H9 (cell line): ENCODE measurements around the gene SHISA9. TPM values are rescaled to one million over a fixed set of nuclear protein-coding genes. Genes with fewer than 3 reads are reported as not detected.

Experiments
- DNase-seq: peaks from one replicate; pipeline ENCODE4 v3.0.0-alpha.2; 2017
- H2AFZ ChIP-seq: one replicate; pipeline ENCODE4 v1.6.1; 2013; ENCODE audit warnings: mild to moderate bottlenecking, low read length, control low read depth, moderate library complexity
- H2AK5ac ChIP-seq: 2 replicates; pipeline ENCODE4 v1.6.1; 2013; ENCODE audit warnings: low read length, control low read depth, mixed read lengths; ENCODE audit not compliant: insufficient read length
- H2BK120ac ChIP-seq: one replicate; pipeline ENCODE4 v1.6.1; 2013; ENCODE audit warnings: low read depth, mild to moderate bottlenecking, low read length, control low read depth, inconsistent platforms; ENCODE audit not compliant: poor library complexity, severe bottlenecking
- H2BK12ac ChIP-seq: 2 replicates; pipeline ENCODE4 v1.6.1; 2013; ENCODE audit warnings: low read length, control low read depth, mixed read lengths, low read depth; ENCODE audit not compliant: insufficient read length
- H2BK15ac ChIP-seq: 2 replicates; pipeline ENCODE4 v1.6.1; 2013; ENCODE audit warnings: low read depth, low read length, control low read depth
- H2BK20ac ChIP-seq: one replicate; pipeline ENCODE4 v1.6.1; 2013; ENCODE audit warnings: low read depth, mild to moderate bottlenecking, low read length, control low read depth, inconsistent platforms; ENCODE audit not compliant: poor library complexity, severe bottlenecking
- H2BK5ac ChIP-seq: 2 replicates; pipeline ENCODE4 v1.6.1; 2013; ENCODE audit warnings: low read length, control low read depth, mixed read lengths; ENCODE audit not compliant: insufficient read length
- H3K14ac ChIP-seq: 2 replicates; pipeline ENCODE4 v1.6.1; 2013; ENCODE audit warnings: low read length, control low read depth; ENCODE audit not compliant: insufficient read depth
- H3K18ac ChIP-seq: 2 replicates; pipeline ENCODE4 v1.6.1; 2013; ENCODE audit warnings: low read depth, mild to moderate bottlenecking, mixed read lengths, low read length, control low read depth; ENCODE audit not compliant: insufficient read length
- H3K23ac ChIP-seq: 2 replicates; pipeline ENCODE4 v1.6.1; 2013; ENCODE audit warnings: low read length, control low read depth, mixed read lengths, low read depth; ENCODE audit not compliant: insufficient read length
- H3K23me2 ChIP-seq: 2 replicates; pipeline ENCODE4 v1.6.1; 2013; ENCODE audit warnings: low read depth, mild to moderate bottlenecking, mixed read lengths, low read length, control low read depth; ENCODE audit not compliant: insufficient read length, poor library complexity, severe bottlenecking
- H3K27ac ChIP-seq: 2 replicates; pipeline ENCODE4 v1.5.1; 2013; ENCODE audit warnings: low read length, control low read depth, mixed read lengths, low read depth; ENCODE audit not compliant: insufficient read length
- H3K27me3 ChIP-seq: 2 replicates; pipeline ENCODE4 v1.6.1; 2013; ENCODE audit warnings: low read length, control low read depth, inconsistent platforms; ENCODE audit not compliant: insufficient read depth
- H3K4ac ChIP-seq: 2 replicates; pipeline ENCODE4 v1.6.1; 2013; ENCODE audit warnings: low read depth, mild to moderate bottlenecking, control low read depth, inconsistent platforms, low read length, moderate library complexity
- H3K4me1 ChIP-seq: 2 replicates; pipeline ENCODE4 v1.6.1; 2013; ENCODE audit warnings: low read length, control low read depth, inconsistent platforms; ENCODE audit not compliant: insufficient read depth
- H3K4me2 ChIP-seq: 2 replicates; pipeline ENCODE4 v1.6.1; 2013; ENCODE audit warnings: low read length, control low read depth, mixed read lengths; ENCODE audit not compliant: insufficient read length, insufficient read depth
- H3K56ac ChIP-seq: 2 replicates; pipeline ENCODE4 v1.6.1; 2013; ENCODE audit warnings: low read depth, mild to moderate bottlenecking, mixed read lengths, low read length, control low read depth; ENCODE audit not compliant: insufficient read length
- H3K79me1 ChIP-seq: 2 replicates; pipeline ENCODE4 v1.6.1; 2013; ENCODE audit warnings: low read depth, mild to moderate bottlenecking, moderate library complexity, low read length, control low read depth, inconsistent platforms; ENCODE audit not compliant: insufficient read depth, poor library complexity, severe bottlenecking
- H3K79me2 ChIP-seq: 2 replicates; pipeline ENCODE4 v1.6.1; 2013; ENCODE audit warnings: low read length, control low read depth, inconsistent platforms; ENCODE audit not compliant: insufficient read depth
- H3K9ac ChIP-seq: 2 replicates; pipeline ENCODE4 v1.6.1; 2013; ENCODE audit warnings: low read length, control low read depth, mixed read lengths; ENCODE audit not compliant: insufficient read length; ENCODE audit errors: extremely low read depth
- H3K9me3 ChIP-seq: one replicate; pipeline ENCODE4 v1.6.1; 2013; ENCODE audit warnings: low read depth, low read length, inconsistent platforms; ENCODE audit not compliant: control insufficient read depth
- H3T11ph ChIP-seq: one replicate; pipeline ENCODE4 v1.6.1; 2013; ENCODE audit warnings: mild to moderate bottlenecking, low read length, control low read depth, inconsistent platforms
- H4K20me1 ChIP-seq: one replicate; pipeline ENCODE4 v1.6.1; 2013; ENCODE audit not compliant: control insufficient read depth, insufficient read length, insufficient read depth
- H4K5ac ChIP-seq: 2 replicates; pipeline ENCODE4 v1.6.1; 2013; ENCODE audit warnings: low read depth, mild to moderate bottlenecking, mixed read lengths, low read length, control low read depth; ENCODE audit not compliant: insufficient read length
- H4K8ac ChIP-seq: replicated peaks from 2 replicates; pipeline ENCODE4 v1.6.1; 2013; ENCODE audit warnings: low read length, control low read depth, mixed read lengths, low read depth; ENCODE audit not compliant: insufficient read length
- H4K91ac ChIP-seq: 2 replicates; pipeline ENCODE4 v1.6.1; 2013; ENCODE audit warnings: low read depth, mild to moderate bottlenecking, moderate library complexity, mixed read lengths, low read length, control low read depth; ENCODE audit not compliant: insufficient read length
- H3K27ac Mint-ChIP-seq, 3 experiments: 2 replicates in 2 of 3; 3 replicates in 1 of 3; pipeline ENCODE4 v1.8.0; 2020 to 2021; ENCODE audit warnings: mixed read lengths in 3 of 3, mild to moderate bottlenecking in 1 of 3, moderate library complexity in 1 of 3
- H3K27me3 Mint-ChIP-seq: 2 replicates; pipeline ENCODE4 v1.8.0; 2021; ENCODE audit warnings: low read depth, mild to moderate bottlenecking, moderate library complexity, mixed read lengths
- H3K36me3 Mint-ChIP-seq, 3 experiments: 2 replicates in 2 of 3; 3 replicates in 1 of 3; pipeline ENCODE4 v1.8.0; 2020 to 2021; ENCODE audit warnings: low read depth in 3 of 3, mixed read lengths in 3 of 3; ENCODE audit not compliant: insufficient read depth in 1 of 3
- H3K4me1 Mint-ChIP-seq, 2 experiments: 2 replicates each; pipeline ENCODE4 v1.8.0; 2020; ENCODE audit warnings: mixed read lengths in 2 of 2
- H3K4me3 Mint-ChIP-seq, 2 experiments: 2 replicates in 1 of 2; 3 replicates in 1 of 2; pipeline ENCODE4 v1.8.0; 2020 to 2021; ENCODE audit warnings: mild to moderate bottlenecking in 2 of 2, mixed read lengths in 2 of 2, moderate library complexity in 1 of 2
- H3K9me3 Mint-ChIP-seq, 2 experiments: 2 replicates in 1 of 2; 3 replicates in 1 of 2; pipeline ENCODE4 v1.8.0; 2020; ENCODE audit warnings: mild to moderate bottlenecking in 2 of 2, mixed read lengths in 2 of 2, moderate library complexity in 1 of 2
- WGBS: extraction: QIAGEN DNeasy Blood & Tissue Kit; methylation state at CpG from one replicate; pipeline ENCODE4 v1.1.7; 2013; ENCODE audit warnings: missing lambda C conversion rate, low lambda C conversion rate, mixed read lengths; ENCODE audit not compliant: insufficient read length; ENCODE audit errors: extremely low coverage; 5-methylcytosine and 5-hydroxymethylcytosine counted together
- total RNA-seq: library from RNA; stranded (reverse); gene quantifications from 2 replicates; pipeline ENCODE4 v1.2.1, GENCODE V29; 2021
- TF ChIP-seq, protein P1 (sequence below): fragments of 200-600 bp; sonication (generic); conservative IDR thresholded peaks from 3 replicates; pipeline ENCODE4 v1.8.0; 2021; ENCODE audit warnings: antibody characterized with exemption, mild to moderate bottlenecking

The SHISA9 gene
- total RNA-seq, 1 experiment from 2014 or later, result 7.0 TPM

DNA sequence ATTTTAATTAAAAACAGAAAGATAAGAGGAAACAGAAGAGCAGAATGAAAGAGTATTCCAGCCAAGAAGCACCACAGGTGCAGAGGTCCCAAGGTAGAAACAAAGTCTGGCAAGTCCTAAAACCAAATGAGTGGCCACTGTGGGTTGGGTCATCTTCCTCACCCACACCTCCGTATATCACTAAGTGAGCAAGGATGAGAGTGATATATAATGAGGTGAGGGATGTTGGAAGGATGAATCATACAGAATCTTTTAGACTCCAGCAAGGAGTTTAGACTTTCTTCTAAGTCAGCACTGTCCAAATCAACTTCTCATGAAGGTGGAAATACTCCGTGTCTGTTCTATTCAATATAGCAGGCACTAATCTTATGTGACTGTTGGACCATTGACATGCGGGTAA is 70.8 kb downstream of the SHISA9 start:
- H3K9me3 ChIP-seq, result no peaks in the 10 kb centered on the region
- H3K27ac ChIP-seq, result no peak overlapping the region
- H3K56ac ChIP-seq, result no peak overlapping the region
- no peak overlapping the region for H3K4ac ChIP-seq
- no peaks in the 10 kb centered on the region for H3K27me3 ChIP-seq
- no peaks in the 10 kb centered on the region; a peak in 1 of 7 replicates for H3K36me3 Mint-ChIP-seq
- no peaks in the 10 kb centered on the region; a peak in 1 of 5 replicates for H3K9me3 Mint-ChIP-seq
- H3K23me2 ChIP-seq, result no peaks in the 10 kb centered on the region
- no peak overlapping the region for H3K9ac ChIP-seq
- no peak overlapping the region for H3K4me3 Mint-ChIP-seq
- no peak overlapping the region for H2AFZ ChIP-seq
- peaks cover 14 to 28% of the 10 kb centered on the region in 2 experiments for H3K4me1 Mint-ChIP-seq
- no peak overlapping the region for H3K27ac Mint-ChIP-seq
- no peak overlapping the region for H3T11ph ChIP-seq
- H2BK5ac ChIP-seq, result no peak overlapping the region
- no peak overlapping the region for H4K5ac ChIP-seq
- no peak overlapping the region for H3K4me2 ChIP-seq
- WGBS, result no CpG with 5 or more reads among the region's 3 CpGs
- H3K79me2 ChIP-seq, result no peaks in the 10 kb centered on the region; the same call in 1 of the 2 replicates
- no peak overlapping the region for H2BK20ac ChIP-seq
- peaks cover 7% of the 10 kb centered on the region; the same call in 1 of the 2 replicates for H3K4me1 ChIP-seq
- DNase-seq, result no peak
- H2AK5ac ChIP-seq, result no peak overlapping the region
- H4K8ac ChIP-seq, result no peak overlapping the region
- no peak overlapping the region for H4K91ac ChIP-seq
- H3K23ac ChIP-seq, result no peak overlapping the region
- no peak overlapping the region for H3K14ac ChIP-seq
- no peak overlapping the region for H2BK12ac ChIP-seq
- no peak overlapping the region for H2BK120ac ChIP-seq
- H3K18ac ChIP-seq, result no peak overlapping the region
- H3K79me1 ChIP-seq, result no peaks in the 10 kb centered on the region
- no peaks in the 10 kb centered on the region for H4K20me1 ChIP-seq
- TF ChIP-seq, protein P1, sequence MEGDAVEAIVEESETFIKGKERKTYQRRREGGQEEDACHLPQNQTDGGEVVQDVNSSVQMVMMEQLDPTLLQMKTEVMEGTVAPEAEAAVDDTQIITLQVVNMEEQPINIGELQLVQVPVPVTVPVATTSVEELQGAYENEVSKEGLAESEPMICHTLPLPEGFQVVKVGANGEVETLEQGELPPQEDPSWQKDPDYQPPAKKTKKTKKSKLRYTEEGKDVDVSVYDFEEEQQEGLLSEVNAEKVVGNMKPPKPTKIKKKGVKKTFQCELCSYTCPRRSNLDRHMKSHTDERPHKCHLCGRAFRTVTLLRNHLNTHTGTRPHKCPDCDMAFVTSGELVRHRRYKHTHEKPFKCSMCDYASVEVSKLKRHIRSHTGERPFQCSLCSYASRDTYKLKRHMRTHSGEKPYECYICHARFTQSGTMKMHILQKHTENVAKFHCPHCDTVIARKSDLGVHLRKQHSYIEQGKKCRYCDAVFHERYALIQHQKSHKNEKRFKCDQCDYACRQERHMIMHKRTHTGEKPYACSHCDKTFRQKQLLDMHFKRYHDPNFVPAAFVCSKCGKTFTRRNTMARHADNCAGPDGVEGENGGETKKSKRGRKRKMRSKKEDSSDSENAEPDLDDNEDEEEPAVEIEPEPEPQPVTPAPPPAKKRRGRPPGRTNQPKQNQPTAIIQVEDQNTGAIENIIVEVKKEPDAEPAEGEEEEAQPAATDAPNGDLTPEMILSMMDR, result no peak
- H2BK15ac ChIP-seq, result no peak overlapping the region
- H3K27me3 Mint-ChIP-seq, result no peaks in the 10 kb centered on the region
